IPS-20b (cell line): Measurements from ENCODE around the gene LMO4.

Experiments used
- H3K27ac ChIP-seq: one replicate; pipeline ENCODE4 v1.5.1; 2013; ENCODE audit warnings: low read length
- H3K27me3 ChIP-seq: 2 replicates; pipeline ENCODE4 v1.6.1; 2013; ENCODE audit warnings: mild to moderate bottlenecking, low read length, inconsistent platforms; ENCODE audit not compliant: insufficient read depth
- H3K36me3 ChIP-seq: 2 replicates; pipeline ENCODE4 v1.6.1; 2013; ENCODE audit warnings: low read depth, mild to moderate bottlenecking, inconsistent platforms, low read length, moderate library complexity; ENCODE audit not compliant: insufficient read depth
- H3K4me1 ChIP-seq: 2 replicates; pipeline ENCODE4 v1.6.1; 2013; ENCODE audit warnings: mild to moderate bottlenecking, control low read depth, inconsistent platforms, low read length, moderate library complexity; ENCODE audit not compliant: insufficient read depth
- H3K4me3 ChIP-seq: 2 replicates; pipeline ENCODE4 v1.5.1; 2013; ENCODE audit warnings: mild to moderate bottlenecking, low read length, inconsistent platforms
- H3K9ac ChIP-seq: 2 replicates; pipeline ENCODE4 v1.6.1; 2013; ENCODE audit warnings: low read depth, mild to moderate bottlenecking, inconsistent platforms, low read length, moderate library complexity
- H3K9me3 ChIP-seq: 2 replicates; pipeline ENCODE4 v1.6.1; 2013; ENCODE audit warnings: mild to moderate bottlenecking, low read depth, low read length, inconsistent platforms; ENCODE audit not compliant: insufficient read depth

Gene LMO4

DNA sequence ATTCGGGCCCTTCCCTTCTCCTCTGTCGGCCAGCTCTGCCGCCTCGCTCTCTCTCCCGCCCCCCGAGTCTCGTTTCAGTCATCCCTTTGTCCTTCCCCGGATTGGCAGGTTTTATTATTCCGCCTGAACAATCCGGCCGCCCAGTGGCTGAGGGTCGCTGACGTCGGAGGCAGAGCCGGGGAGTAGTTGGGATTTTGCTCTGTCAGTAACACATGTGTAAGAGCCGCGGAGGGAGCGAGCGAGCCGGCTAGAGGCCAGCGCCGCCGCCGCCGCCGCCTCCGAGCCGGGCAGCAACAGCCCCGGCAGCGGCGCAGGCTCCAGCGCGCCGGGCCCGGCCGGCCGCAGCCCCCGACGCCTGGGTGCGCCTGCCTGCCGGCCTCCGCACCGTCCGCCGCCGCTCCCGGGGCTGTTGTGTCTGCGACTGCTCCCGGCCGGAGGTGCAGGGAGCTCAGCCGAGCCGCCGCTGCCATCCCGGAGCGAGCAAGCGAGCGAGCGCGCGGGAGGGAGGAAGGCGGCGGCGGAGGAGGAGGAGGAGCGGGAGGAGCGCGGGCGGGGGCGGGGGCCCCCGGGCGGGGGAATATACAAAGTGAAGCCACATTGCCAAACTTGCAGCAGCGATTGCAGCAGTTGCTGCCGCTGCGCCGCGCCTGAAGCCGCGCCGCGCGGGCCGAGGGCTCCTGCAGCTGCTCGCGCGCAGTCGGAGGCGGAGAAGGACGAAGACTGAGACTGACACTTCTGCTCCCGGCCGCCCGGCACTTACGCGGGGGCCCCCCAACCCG, at the start of gene LMO4:
LMO4 (plus strand) TSS at position 609 of the 779 bp plus-strand sequence. CDS start 3,136 bp downstream, outside the sequence.
- peak within 1 kb of the TSS; percentile 80 for H3K9ac ChIP-seq
- peaks cover 15% of the 10 kb centered on the region for H3K36me3 ChIP-seq
- H3K4me1 ChIP-seq: peaks cover 24% of the 10 kb centered on the region; the same call in 1 of the 2 replicates
- peak within 1 kb of the TSS; percentile 93 for H3K4me3 ChIP-seq
- no peaks in the 10 kb centered on the region for H3K27me3 ChIP-seq
- H3K9me3 ChIP-seq: no peaks in the 10 kb centered on the region
- peak within 1 kb of the TSS; percentile 83 for H3K27ac ChIP-seq

- no peak overlapping the region for H3K9ac ChIP-seq
- H3K4me1 ChIP-seq: 0 out of 2 replicates have a peak, but pooled peaks cover 4% of the 10 kb centered on the region
- no peaks in the 10 kb centered on the region for H3K36me3 ChIP-seq
- H3K27ac ChIP-seq: no peak overlapping the region
- H3K27me3 ChIP-seq: no peaks in the 10 kb centered on the region
- H3K4me3 ChIP-seq: no peak overlapping the region
- no peaks in the 10 kb centered on the region for H3K9me3 ChIP-seq
These were observed 49.2 kb upstream of the LMO4 start for GRCh38 chr1:87279536-87279875.

- Histone ChIP-seq H3K4me3 (no peak overlapping the region), H3K36me3 (no peaks in the 10 kb centered on the region), H3K9ac (no peak overlapping the region), H3K9me3 (no peaks in the 10 kb centered on the region), H3K4me1 (no peaks in the 10 kb centered on the region), H3K27me3 (no peaks in the 10 kb centered on the region), H3K27ac (no peak overlapping the region)
These were observed 48.6 kb upstream of the LMO4 start for GRCh38 chr1:87279966-87280535.

GRCh38 chr1:87284456-87285240, 44.0 kb upstream of the LMO4 start:
- Histone ChIP-seq H3K9ac (no peak overlapping the region), H3K4me1 (no peaks in the 10 kb centered on the region), H3K4me3 (no peak overlapping the region), H3K9me3 (no peaks in the 10 kb centered on the region), H3K36me3 (no peaks in the 10 kb centered on the region), H3K27ac (no peak overlapping the region), H3K27me3 (no peaks in the 10 kb centered on the region)

DNA sequence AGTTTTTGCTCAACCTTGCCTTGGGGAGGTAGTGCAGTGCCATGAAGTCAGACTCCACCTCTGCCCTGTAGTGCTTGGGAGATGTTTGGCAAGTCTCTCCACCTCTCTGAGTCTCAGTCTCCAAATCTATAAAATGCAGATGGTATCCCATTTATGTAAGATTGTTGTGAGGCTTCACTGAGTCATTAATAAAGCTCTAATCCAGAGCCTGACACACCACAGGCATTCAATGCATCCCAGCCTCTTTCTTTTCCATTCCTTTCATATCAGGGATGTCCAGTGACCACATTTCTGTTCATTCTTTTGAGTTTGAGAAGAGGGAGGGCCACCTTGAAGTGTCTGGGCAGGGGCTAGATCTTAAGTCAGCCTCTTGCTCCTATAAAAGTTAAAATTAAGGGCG, 37.6 kb upstream of the LMO4 start:
- Histone ChIP-seq H3K9ac (no peak overlapping the region), H3K36me3 (no peaks in the 10 kb centered on the region), H3K27ac (no peak overlapping the region), H3K27me3 (no peaks in the 10 kb centered on the region; the same call in 1 of the 2 replicates), H3K4me3 (no peak overlapping the region), H3K9me3 (no peaks in the 10 kb centered on the region), H3K4me1 (no peaks in the 10 kb centered on the region)

GRCh38 chr1:87292684-87293493, 35.8 kb upstream of the LMO4 start:
- no peaks in the 10 kb centered on the region for H3K4me1 ChIP-seq
- H3K36me3 ChIP-seq: no peaks in the 10 kb centered on the region
- H3K9me3 ChIP-seq: no peaks in the 10 kb centered on the region
- no peak overlapping the region for H3K4me3 ChIP-seq
- no peak overlapping the region for H3K9ac ChIP-seq
- no peak overlapping the region for H3K27ac ChIP-seq
- H3K27me3 ChIP-seq: no peaks in the 10 kb centered on the region; the same call in 1 of the 2 replicates

GRCh38 chr1:87294633-87295032, 34.0 kb upstream of the LMO4 start:
- Histone ChIP-seq H3K36me3 (no peaks in the 10 kb centered on the region), H3K27me3 (no peaks in the 10 kb centered on the region; the same call in 1 of the 2 replicates), H3K4me3 (no peak overlapping the region), H3K4me1 (no peaks in the 10 kb centered on the region), H3K9ac (no peak overlapping the region), H3K27ac (no peak overlapping the region), H3K9me3 (no peaks in the 10 kb centered on the region)

GRCh38 chr1:87295445-87296110, 33.1 kb upstream of the LMO4 start:
- no peak overlapping the region for H3K9ac ChIP-seq
- H3K4me1 ChIP-seq: peaks cover 2% of the 10 kb centered on the region; the same call in 1 of the 2 replicates
- no peak overlapping the region for H3K27ac ChIP-seq
- no peak overlapping the region for H3K4me3 ChIP-seq
- no peaks in the 10 kb centered on the region for H3K9me3 ChIP-seq
- no peaks in the 10 kb centered on the region; the same call in 1 of the 2 replicates for H3K27me3 ChIP-seq
- H3K36me3 ChIP-seq: no peaks in the 10 kb centered on the region

- H3K36me3 ChIP-seq: no peaks in the 10 kb centered on the region
These were observed 32.5 kb upstream of the LMO4 start for GRCh38 chr1:87296206-87296605.

GRCh38 chr1:87299661-87300060, 29.0 kb upstream of the LMO4 start:
- Histone ChIP-seq H3K9ac (no peak overlapping the region), H3K4me1 (peaks cover 2% of the 10 kb centered on the region; the same call in 1 of the 2 replicates), H3K4me3 (no peak overlapping the region), H3K9me3 (no peaks in the 10 kb centered on the region), H3K27me3 (no peaks in the 10 kb centered on the region), H3K27ac (no peak overlapping the region), H3K36me3 (no peaks in the 10 kb centered on the region)

More at GRCh38 chr1:87296206-87296605, 32.5 kb upstream of the LMO4 start:
- Histone ChIP-seq H3K27ac (no peak overlapping the region), H3K9ac (no peak overlapping the region), H3K4me1 (peaks cover 2% of the 10 kb centered on the region; the same call in 1 of the 2 replicates), H3K4me3 (no peak overlapping the region), H3K9me3 (no peaks in the 10 kb centered on the region), H3K27me3 (no peaks in the 10 kb centered on the region)

- H3K9ac ChIP-seq: no peak overlapping the region
- H3K27ac ChIP-seq: no peak overlapping the region
- no peak overlapping the region for H3K4me3 ChIP-seq
- no peaks in the 10 kb centered on the region for H3K27me3 ChIP-seq
- no peaks in the 10 kb centered on the region for H3K36me3 ChIP-seq
- peaks cover 2% of the 10 kb centered on the region; the same call in 1 of the 2 replicates for H3K4me1 ChIP-seq
- no peaks in the 10 kb centered on the region for H3K9me3 ChIP-seq
These were observed 28.1 kb upstream of the LMO4 start for GRCh38 chr1:87300628-87301027.
